ENCODE measurements around the gene ADRA2B. TPM values are rescaled to one million over a fixed set of nuclear protein-coding genes. Genes with fewer than 3 reads are reported as not detected.

The ADRA2B gene
- total RNA-seq, 1 donor: under 0.01 TPM

- Histone ChIP-seq H3K36me3 (ENCODE audit: insufficient read depth, low read length) (no peaks in the 10 kb centered on the region), H3K79me2 (ENCODE audit: insufficient read depth, low read length) (peaks cover 5% of the 10 kb centered on the region), H3K9me3 (ENCODE audit: low read depth, low read length) (no peaks in the 10 kb centered on the region), H3K27ac (ENCODE audit: low read depth, low read length) (peak overlapping the region; percentile 25), H3K4me1 (ENCODE audit: insufficient read depth, low read length) (peaks cover 34% of the 10 kb centered on the region), H3K27me3 (ENCODE audit: insufficient read depth, low read length) (no peaks in the 10 kb centered on the region), H4K20me1 (ENCODE audit: insufficient read depth, low read length) (peaks cover 3% of the 10 kb centered on the region), H3K4me2 (ENCODE audit: insufficient read depth, low read length) (no peak overlapping the region), H3K4me3 (ENCODE audit: insufficient read depth, low read length) (no peak overlapping the region), H2AFZ (ENCODE audit: low read length) (no peak overlapping the region)
- TF ChIP-seq CTCF (IDR thresholded peaks at IDR 0.05; ENCODE audit: extremely low read depth, low read depth, low read length): no peak
- peak; percentile 87 for DNase-seq (ENCODE audit: insufficient read length, low spot score, missing footprints)
Measured at GRCh38 chr2:96146881-96147592, 30.7 kb upstream of the ADRA2B start.

GRCh38 chr2:96146153-96146880, 29.9 kb upstream of the ADRA2B start:
- Histone ChIP-seq H3K9me3 (ENCODE audit: low read depth, low read length) (no peaks in the 10 kb centered on the region), H3K4me1 (ENCODE audit: insufficient read depth, low read length) (peaks cover 34% of the 10 kb centered on the region), H4K20me1 (ENCODE audit: insufficient read depth, low read length) (peaks cover 3% of the 10 kb centered on the region), H3K36me3 (ENCODE audit: insufficient read depth, low read length) (no peaks in the 10 kb centered on the region), H3K4me3 (ENCODE audit: insufficient read depth, low read length) (no peak overlapping the region), H3K27me3 (ENCODE audit: insufficient read depth, low read length) (no peaks in the 10 kb centered on the region), H3K4me2 (ENCODE audit: insufficient read depth, low read length) (no peak overlapping the region), H3K27ac (ENCODE audit: low read depth, low read length) (peak overlapping the region; percentile 25), H3K79me2 (ENCODE audit: insufficient read depth, low read length) (peaks cover 5% of the 10 kb centered on the region), H2AFZ (ENCODE audit: low read length) (no peak overlapping the region)
- no peak for TF ChIP-seq CTCF (IDR thresholded peaks at IDR 0.05; ENCODE audit: extremely low read depth, low read depth, low read length)
- DNase-seq (ENCODE audit: insufficient read length, low spot score, missing footprints): peak; percentile 90

GRCh38 chr2:96145848-96146152, 29.4 kb upstream of the ADRA2B start:
- DNase-seq (ENCODE audit: insufficient read length, low spot score, missing footprints): no peak
- no peaks in the 10 kb centered on the region for H3K9me3 ChIP-seq (ENCODE audit: low read depth, low read length)
- H3K36me3 ChIP-seq (ENCODE audit: insufficient read depth, low read length): no peaks in the 10 kb centered on the region
- no peak overlapping the region for H3K27ac ChIP-seq (ENCODE audit: low read depth, low read length)
- no peak overlapping the region for H2AFZ ChIP-seq (ENCODE audit: low read length)
- H3K4me3 ChIP-seq (ENCODE audit: insufficient read depth, low read length): peak overlapping the region; percentile 76
- peaks cover 3% of the 10 kb centered on the region for H4K20me1 ChIP-seq (ENCODE audit: insufficient read depth, low read length)
- peaks cover 34% of the 10 kb centered on the region for H3K4me1 ChIP-seq (ENCODE audit: insufficient read depth, low read length)
- peaks cover 5% of the 10 kb centered on the region for H3K79me2 ChIP-seq (ENCODE audit: insufficient read depth, low read length)
- no peaks in the 10 kb centered on the region for H3K27me3 ChIP-seq (ENCODE audit: insufficient read depth, low read length)
- no peak for TF ChIP-seq CTCF (IDR thresholded peaks at IDR 0.05; ENCODE audit: extremely low read depth, low read depth, low read length)
- peak overlapping the region; percentile 80 for H3K4me2 ChIP-seq (ENCODE audit: insufficient read depth, low read length)

Measured in osteoblast (primary cell).